Measurements from ENCODE around the gene GMCL2.

GMCL2 gene

DNA sequence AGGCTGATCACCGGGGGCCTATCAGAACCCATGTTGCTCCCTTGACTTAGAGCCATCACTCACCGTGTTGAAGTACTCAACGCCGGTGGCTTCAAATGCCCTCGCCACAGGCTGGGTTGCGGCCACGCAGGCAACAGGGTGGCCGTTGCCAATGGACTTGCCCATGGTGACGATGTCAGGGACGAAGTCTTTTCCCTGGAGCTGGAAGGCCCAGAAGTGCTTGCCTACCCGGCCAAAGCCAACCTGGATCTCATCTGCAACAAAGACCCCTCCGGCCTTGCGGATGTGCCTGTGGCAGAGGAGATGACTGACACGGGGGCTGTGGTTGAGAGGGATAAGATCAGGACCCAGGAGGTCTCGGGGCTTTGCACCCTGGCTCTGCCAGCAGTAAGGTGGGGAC is 35.1 kb upstream of the GMCL2 start:
- DNase-seq (ENCODE audit: low read depth, low spot score), result no peak

GRCh38 chr5:178221853-178222252 is 34.7 kb upstream of the GMCL2 start:
- DNase-seq (ENCODE audit: low read depth, low spot score), result no peak

DNA sequence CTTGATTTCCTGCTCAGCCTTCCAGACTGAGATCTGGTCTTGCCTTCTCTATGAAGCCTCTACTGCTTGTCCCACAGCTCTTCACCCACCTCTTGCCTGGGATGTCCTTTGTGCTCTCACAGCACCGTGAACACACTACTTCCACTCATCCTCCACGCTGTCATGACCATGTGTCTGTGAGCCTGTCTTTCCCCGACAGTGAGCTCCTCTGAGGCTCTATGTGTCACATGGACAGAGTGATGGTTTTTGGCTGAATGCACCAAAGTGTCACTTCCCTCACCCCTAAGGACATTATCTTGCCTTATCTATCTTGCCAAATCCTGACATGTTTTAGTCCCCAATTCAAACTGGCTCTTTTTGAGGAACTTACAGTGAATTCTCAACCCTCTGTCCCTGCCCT is 34.1 kb upstream of the GMCL2 start:
- no peak for DNase-seq (ENCODE audit: low read depth, low spot score)

- DNase-seq (ENCODE audit: low read depth, low spot score), result no peak
Measured at GRCh38 chr5:178218827-178219226, 31.7 kb upstream of the GMCL2 start.

DNA sequence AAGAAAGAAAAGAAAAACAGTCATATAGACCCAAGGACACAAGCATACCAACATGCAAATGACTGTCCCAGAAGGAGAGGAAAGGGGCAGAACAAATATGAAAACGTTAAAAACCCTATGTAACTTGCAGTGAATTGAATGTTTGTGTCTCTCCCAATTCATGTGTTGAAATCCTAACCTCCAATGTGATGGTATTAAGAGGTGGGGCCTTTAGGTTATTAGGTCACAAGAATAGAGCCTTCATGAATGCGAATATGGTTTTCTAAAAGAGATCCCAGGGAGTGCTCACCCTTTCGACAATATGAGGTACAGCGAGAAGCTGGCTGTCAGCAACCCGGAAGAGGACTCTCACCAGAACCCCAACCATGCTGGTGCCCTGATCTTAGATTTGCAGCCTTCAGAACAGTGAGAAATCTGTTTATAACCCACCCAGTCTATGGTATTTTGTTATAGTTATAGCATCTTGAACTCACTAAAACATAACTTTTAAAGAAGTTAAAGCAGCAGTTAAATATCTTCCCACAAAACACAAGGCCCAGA is 31.1 kb upstream of the GMCL2 start:
- no peak for DNase-seq (ENCODE audit: low read depth, low spot score)

- DNase-seq (ENCODE audit: low read depth, low spot score), result no peak
Measured at GRCh38 chr5:178216779-178217178, 29.6 kb upstream of the GMCL2 start.

DNA sequence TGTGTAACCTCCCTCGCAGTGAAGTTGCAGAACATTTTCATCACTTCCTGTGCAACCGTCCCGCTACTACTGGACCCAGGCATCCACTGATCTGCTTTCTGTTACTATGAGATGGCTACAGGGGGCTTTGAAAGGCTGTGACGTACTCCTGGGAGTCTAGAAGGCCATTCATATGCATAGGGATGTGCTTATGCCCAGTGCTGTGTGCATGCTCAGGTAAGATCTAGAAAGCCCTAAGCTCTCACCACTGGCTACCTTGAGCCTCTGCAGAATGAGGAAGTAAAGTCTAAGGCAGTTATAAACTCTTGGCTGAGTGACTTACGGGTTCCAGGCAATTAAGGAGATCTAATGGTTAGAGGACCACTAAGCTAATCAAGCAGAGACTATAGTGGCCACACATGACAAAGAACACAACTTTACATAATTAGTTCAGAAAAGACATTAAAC is 28.9 kb upstream of the GMCL2 start:
- DNase-seq (ENCODE audit: low read depth, low spot score), result no peak

GRCh38 chr5:178215280-178216002 is 28.3 kb upstream of the GMCL2 start:
- no peak for DNase-seq (ENCODE audit: low read depth, low spot score)

DNA sequence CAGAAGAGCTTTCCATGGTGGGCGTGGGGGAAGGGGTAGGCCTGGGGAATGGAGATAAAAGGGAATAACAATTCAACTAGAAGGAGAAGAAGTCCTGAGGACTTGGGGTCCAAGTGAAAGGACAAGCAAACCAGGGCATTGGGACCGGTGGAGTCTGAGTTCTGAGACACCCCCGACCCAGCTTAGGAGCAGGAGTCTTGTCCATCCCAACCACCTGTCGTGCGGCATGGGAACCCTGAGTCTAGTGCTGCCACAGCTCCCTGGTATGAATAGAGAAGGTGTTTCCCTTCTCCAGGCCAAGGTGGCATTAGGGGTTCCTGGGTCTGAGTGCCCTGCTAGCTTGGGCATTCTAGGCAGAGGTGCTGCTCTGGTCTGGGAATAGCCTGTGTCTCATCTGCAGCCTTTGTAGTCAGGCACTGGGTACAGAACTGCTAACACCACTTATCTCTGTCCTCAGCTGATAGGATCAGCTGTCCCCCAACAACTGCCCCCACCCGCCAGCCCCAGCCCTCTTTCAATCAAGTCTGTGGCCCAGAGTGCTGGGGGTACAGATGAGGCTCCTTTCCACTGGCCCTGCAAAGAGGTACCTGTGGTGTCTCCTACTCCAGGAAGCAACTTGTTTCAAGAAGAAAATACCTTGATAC is 27.1 kb upstream of the GMCL2 start:
- DNase-seq (ENCODE audit: low read depth, low spot score), result no peak

- no peak for DNase-seq (ENCODE audit: low read depth, low spot score)
Measured at GRCh38 chr5:178213748-178214151, 26.6 kb upstream of the GMCL2 start.

- DNase-seq (ENCODE audit: low read depth, low spot score), result no peak
Measured at GRCh38 chr5:178213003-178213461, 25.9 kb upstream of the GMCL2 start.

DNA sequence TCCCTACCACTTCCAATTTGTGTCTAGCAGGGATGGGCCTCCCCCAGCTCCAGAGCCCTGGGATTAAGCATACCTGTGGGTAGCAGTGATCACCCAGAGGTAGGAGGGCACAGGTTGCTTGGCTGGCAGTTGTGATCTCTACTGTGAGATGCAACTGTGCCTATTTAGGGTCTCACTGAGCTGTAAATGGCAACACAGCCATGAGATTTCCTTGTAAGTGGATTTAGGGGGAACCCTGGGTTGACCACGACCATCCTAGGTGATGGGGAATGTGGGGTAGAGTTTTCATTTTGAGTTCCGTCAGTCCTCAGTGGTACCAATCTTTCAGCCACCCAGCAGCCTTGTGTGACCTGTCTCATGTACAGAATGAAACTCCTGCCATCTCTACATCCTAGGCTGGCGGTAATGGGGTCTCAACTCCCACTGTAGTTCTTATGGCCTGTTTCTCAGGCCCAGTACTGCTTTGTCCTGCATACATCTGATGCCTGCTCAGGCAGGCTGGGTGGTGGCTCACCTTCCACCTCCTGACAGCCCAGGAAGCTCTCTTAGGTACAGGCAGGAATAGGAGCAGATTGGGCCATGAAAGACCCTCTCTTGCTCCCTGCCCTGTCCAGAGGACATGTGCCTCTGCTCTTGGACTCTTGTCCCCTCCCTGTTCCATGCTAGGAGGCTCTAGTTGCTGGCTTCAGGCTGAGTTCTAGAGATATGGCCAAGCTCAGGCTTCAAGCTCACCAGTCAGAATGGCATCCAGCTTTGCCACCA is 25.3 kb upstream of the GMCL2 start:
- DNase-seq (ENCODE audit: low read depth, low spot score), result no peak

- no peak for DNase-seq (ENCODE audit: low read depth, low spot score)
Measured at GRCh38 chr5:178211095-178212048, 24.2 kb upstream of the GMCL2 start.

GRCh38 chr5:178210686-178211085 is 23.5 kb upstream of the GMCL2 start:
- no peak for DNase-seq (ENCODE audit: low read depth, low spot score)

- no peak for DNase-seq (ENCODE audit: low read depth, low spot score)
Measured at GRCh38 chr5:178210073-178210535, 22.9 kb upstream of the GMCL2 start.

DNA sequence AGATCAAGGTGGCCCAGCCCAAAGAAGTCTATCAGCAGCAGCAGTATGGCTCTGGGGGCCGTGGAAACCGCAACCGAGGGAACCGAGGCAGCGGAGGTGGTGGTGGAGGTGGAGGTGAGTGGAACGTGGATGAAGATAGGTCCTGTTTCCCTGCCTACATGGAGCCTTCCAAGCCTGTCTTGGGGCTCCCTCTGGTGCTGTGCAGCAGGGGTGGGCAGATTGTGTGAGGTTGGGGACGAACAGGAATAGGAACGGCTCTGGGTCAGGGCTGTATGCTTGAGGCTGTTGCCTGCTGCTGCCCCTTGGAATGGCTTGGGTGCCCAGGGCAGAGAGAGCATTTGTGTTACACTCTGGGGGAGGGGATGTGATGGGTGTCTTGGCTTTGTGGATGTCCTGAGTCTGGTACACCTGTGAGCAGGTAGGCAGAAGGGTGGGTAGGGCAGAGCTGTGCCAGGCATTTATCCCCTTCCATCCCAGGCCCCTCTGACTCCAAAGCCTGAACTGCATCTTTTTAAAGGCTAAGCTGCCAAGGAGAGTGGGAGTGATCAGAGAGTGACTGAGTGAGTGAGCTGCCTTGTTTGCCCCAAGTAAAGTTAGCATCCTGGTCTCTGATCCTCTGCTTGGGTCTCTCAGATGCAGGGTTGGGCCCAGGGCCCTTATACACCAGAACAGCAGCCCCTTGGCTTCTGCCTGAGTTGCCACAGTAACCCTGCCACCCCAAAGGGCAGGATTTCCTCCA is 22.3 kb upstream of the GMCL2 start:
- no peak for DNase-seq (ENCODE audit: low read depth, low spot score)

DNA sequence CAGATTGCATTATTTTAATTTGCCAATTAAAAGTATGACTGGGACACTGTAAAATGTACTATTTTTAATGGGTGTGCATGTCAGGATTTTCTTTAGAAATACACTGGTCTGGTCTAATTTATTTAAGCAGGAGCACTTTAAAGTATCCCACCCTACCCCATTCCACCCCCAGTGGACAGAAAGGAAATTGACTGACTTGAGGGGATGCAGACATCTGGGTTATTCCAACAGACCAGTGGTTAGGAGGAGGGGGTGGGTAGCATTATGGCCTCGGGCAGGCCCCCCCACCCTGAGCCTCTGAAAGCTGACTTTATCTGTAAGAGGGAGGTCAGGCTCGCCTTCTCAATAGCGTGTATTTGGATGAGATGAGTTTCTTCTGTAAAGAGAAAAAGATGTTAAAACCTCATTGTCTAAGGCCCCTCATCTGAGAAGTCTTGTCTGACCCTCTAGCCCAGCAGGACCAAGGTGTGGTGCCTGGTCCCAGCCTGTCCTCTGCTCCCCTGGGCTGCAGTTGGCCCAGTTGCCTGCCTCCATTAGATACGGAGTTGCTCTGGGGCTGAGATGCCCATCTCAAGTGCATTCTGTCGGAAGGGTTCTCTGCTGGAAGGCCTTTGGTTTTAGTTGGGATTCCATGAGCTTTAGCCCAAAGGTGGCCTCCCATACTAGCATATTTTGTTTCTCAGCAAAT is 21.5 kb upstream of the GMCL2 start:
- DNase-seq (ENCODE audit: low read depth, low spot score), result no peak

DNA sequence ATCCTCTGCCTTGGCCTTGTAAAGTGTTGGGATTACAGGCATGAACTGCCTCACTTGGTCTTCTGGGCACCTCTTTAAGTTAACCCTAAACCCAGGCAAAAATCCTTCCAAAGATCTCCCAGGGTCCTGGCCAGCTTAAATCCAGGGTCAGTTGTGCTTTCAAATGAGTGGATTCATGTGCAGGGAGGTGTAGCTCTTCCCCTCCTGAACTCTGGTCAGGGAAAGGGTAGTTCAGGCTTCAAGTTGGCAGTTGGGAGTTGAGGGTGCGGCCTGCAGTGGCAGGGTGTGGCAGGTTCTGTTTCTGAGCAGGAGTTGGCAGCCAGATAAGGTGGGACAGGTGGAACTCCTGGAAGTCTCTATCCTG is 20.7 kb upstream of the GMCL2 start:
- DNase-seq (ENCODE audit: low read depth, low spot score), result no peak

DNA sequence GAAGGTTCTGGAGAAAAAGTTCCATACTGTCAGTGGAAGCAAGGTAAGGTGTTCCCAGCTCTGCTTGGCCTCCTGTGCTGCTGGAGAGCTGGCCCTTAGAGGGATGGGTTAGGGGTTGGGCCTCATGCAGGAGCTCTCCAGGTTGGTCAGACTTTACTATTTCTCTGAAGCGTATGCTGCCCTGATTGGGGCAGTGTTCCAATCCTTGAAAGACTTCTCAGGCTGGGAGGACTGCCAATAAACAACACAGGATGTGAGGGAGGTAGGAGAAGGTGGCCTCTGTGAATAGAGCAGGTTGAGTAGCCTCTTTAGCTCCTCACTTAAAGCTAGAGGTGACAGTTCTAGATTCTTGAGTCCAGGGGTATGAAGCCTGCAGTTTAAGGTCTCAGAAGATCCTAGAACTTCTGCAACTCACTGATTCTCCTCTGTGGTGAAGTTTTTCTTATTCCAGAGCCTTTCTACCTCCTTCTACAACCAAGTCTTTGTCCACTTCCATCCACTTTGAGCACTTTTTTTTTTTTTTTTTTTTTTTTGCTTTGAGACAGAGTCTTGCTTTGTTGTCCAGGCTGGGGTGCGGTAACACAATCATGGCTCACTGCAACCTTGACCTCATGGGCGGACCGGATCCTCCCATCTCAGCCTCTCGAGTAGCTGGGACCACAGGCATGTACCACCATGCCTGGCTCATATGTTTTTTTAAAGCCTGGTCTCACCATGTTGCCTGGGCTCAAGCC is 20.2 kb upstream of the GMCL2 start:
- no peak for DNase-seq (ENCODE audit: low read depth, low spot score)
